Endothelial cell of umbilical vein (primary cell): ENCODE measurements around the gene SAPCD2. TPM values are rescaled to one million over a fixed set of nuclear protein-coding genes. Genes with fewer than 3 reads are reported as not detected.

ENCODE experiments used
- BruUV-seq: library from RNA; stranded (reverse); fragments of 400-500 nt; replicated peaks from 2 replicates; lab custom pipeline; 2021; lab: Mats Ljungman, UMichigan
- CTCF ChIA-PET: fragments of 300-600, 350-600 bp; sonication (Branson Sonifier 250); formaldehyde crosslinking; loops from one replicate; lab custom pipeline; 2021; ENCODE audit warnings: antibody characterized with exemption, inconsistent platforms; lab: Charles Lee
- POLR2A ChIA-PET: fragments of 300-600, 350-600 bp; sonication (Branson Sonifier 250); formaldehyde crosslinking; loops from one replicate; lab custom pipeline; 2021; ENCODE audit warnings: antibody characterized with exemption, inconsistent platforms; lab: Charles Lee
- DNase-seq: peaks from one replicate; pipeline ENCODE4 v3.0.0-alpha.2; 2011; ENCODE audit warnings: low read depth, low spot score
- FAIRE-seq: peaks from 2 replicates; lab custom pipeline; 2011; peaks lifted over from hg19 to GRCh38; lab: Jason Lieb, UNC
- H2AFZ ChIP-seq: 2 replicates; pipeline ENCODE4 v1.6.0; 2012; ENCODE audit warnings: low read depth, low read length, control low read depth, inconsistent platforms
- H3K27ac ChIP-seq: 2 replicates; pipeline ENCODE4 v1.5.1; 2011; ENCODE audit warnings: low read depth, mild to moderate bottlenecking, control low read depth, low read length, moderate library complexity; ENCODE audit not compliant: insufficient read depth
- H3K27me3 ChIP-seq, 2 experiments: 2 replicates each; pipeline versions ENCODE4 v1.6.0 to v1.6.1; 2011; ENCODE audit warnings: low read length in 2 of 2, mixed read lengths in 1 of 2; ENCODE audit not compliant: control insufficient read depth in 2 of 2, insufficient read depth in 2 of 2
- H3K36me3 ChIP-seq, 2 experiments: 2 replicates in 1 of 2; 3 replicates in 1 of 2; pipeline ENCODE4 v1.5.1; 2011; ENCODE audit warnings: low read length in 2 of 2, mild to moderate bottlenecking in 1 of 2, moderate library complexity in 1 of 2; ENCODE audit not compliant: control insufficient read depth in 2 of 2, insufficient read depth in 2 of 2; ENCODE audit errors: extremely low read depth in 1 of 2
- H3K4me1 ChIP-seq: 3 replicates; pipeline ENCODE4 v1.5.1; 2011; ENCODE audit warnings: mild to moderate bottlenecking, low read length; ENCODE audit not compliant: control insufficient read depth, insufficient read depth; ENCODE audit errors: extremely low read depth
- H3K4me2 ChIP-seq: 2 replicates; pipeline ENCODE4 v1.6.1; 2011; ENCODE audit warnings: low read length, control low read depth, mixed read lengths; ENCODE audit not compliant: insufficient read depth
- H3K4me3 ChIP-seq, 3 experiments: fragments of 200-600 bp in 1 of 3; sonication (generic), shearing (Covaris generic) in 1 of 3; replicated peaks in 1 of 3; 2 replicates each; pipeline ENCODE4 v1.5.1; 2011 to 2016; ENCODE audit warnings: control low read depth in 3 of 3, low read length in 3 of 3, mild to moderate bottlenecking in 2 of 3, inconsistent platforms in 1 of 3, low read depth in 1 of 3, moderate library complexity in 1 of 3; ENCODE audit not compliant: insufficient read depth in 1 of 3
- H3K79me2 ChIP-seq: 2 replicates; pipeline ENCODE4 v1.6.0; 2012; ENCODE audit warnings: low read length, inconsistent platforms; ENCODE audit not compliant: control insufficient read depth, insufficient read depth
- H3K9ac ChIP-seq: replicated peaks from 2 replicates; pipeline ENCODE3; 2011; ENCODE audit warnings: low read length, control low read depth; ENCODE audit not compliant: insufficient read depth; ENCODE audit errors: extremely low read depth
- H3K9me1 ChIP-seq: replicated peaks from 3 replicates; pipeline ENCODE4 v1.6.0; 2011; ENCODE audit warnings: mild to moderate bottlenecking, low read length; ENCODE audit not compliant: control insufficient read depth, insufficient read depth; ENCODE audit errors: extremely low read depth
- H3K9me3 ChIP-seq: replicated peaks from 2 replicates; pipeline ENCODE4 v1.5.1; 2012; ENCODE audit warnings: low read length, inconsistent platforms; ENCODE audit not compliant: control insufficient read depth, insufficient read depth
- H4K20me1 ChIP-seq: replicated peaks from 2 replicates; pipeline ENCODE3; 2011; ENCODE audit warnings: mild to moderate bottlenecking, low read length; ENCODE audit not compliant: control insufficient read depth, insufficient read depth; ENCODE audit errors: extremely low read depth
- EZH2 ChIP-seq: IDR thresholded peaks from 2 replicates; pipeline ENCODE4 v1.6.1; 2012; ENCODE audit warnings: borderline replicate concordance, low read depth, mild to moderate bottlenecking, moderate library complexity, low read length, inconsistent platforms; ENCODE audit not compliant: severe bottlenecking
- FOS ChIP-seq: IDR thresholded peaks from 2 replicates; pipeline ENCODE4 v1.6.1; 2011; ENCODE audit warnings: mild to moderate bottlenecking, low read length, moderate library complexity, borderline replicate concordance; ENCODE audit not compliant: insufficient read depth
- GATA2 ChIP-seq: IDR thresholded peaks from 2 replicates; pipeline ENCODE4 v1.7.0; 2011; ENCODE audit warnings: low read depth, mild to moderate bottlenecking, moderate library complexity, mixed read lengths, low read length; ENCODE audit not compliant: insufficient read length, insufficient read depth
- JUN ChIP-seq: IDR thresholded peaks from 2 replicates; pipeline ENCODE4 v1.6.1; 2011; ENCODE audit warnings: borderline replicate concordance, low read depth; ENCODE audit not compliant: insufficient read length, insufficient read depth
- MYC ChIP-seq: IDR thresholded peaks from one replicate; pipeline ENCODE4 v1.6.1; 2011; ENCODE audit warnings: mild to moderate bottlenecking, low read depth, low read length
- POLR2A ChIP-seq: IDR thresholded peaks from 2 replicates; pipeline ENCODE4 v1.6.1; 2012; ENCODE audit warnings: low read depth, mild to moderate bottlenecking, control low read depth, low read length
- POLR2AphosphoS5 ChIP-seq: IDR thresholded peaks from 2 replicates; pipeline ENCODE4 v1.6.1; 2012; ENCODE audit warnings: low read depth, mild to moderate bottlenecking, control low read depth, low read length, moderate library complexity; ENCODE audit not compliant: insufficient read depth
- dilution Hi-C: fragments of 300-500 bp; cut with MboI; formaldehyde crosslinking; loops from one replicate; pipeline ENCODE4 v1.15.0; 2019; ENCODE audit warnings: low sequenced_read_pairs; ENCODE audit not compliant: extremely low pct_ligation_motif_present
- intact Hi-C: fragments of 100-400 bp; cut with micrococcal nuclease; formaldehyde crosslinking; loops from one replicate; pipeline ENCODE4 v1.10.0; 2022
- polyA plus RNA-seq, 4 experiments: library from polyadenylated mRNA; depleted of rRNA in 3 of 4; stranded (reverse) in 3 of 4; unstranded in 1 of 4; fragments of >200 nt; gene quantifications; 2 replicates each; pipeline versions ENCODE4 v1.2.1 to v1.2.3, GENCODE V29; 2011 to 2012; ENCODE audit warnings: missing spikeins in 1 of 4
- total RNA-seq: library from RNA; stranded (reverse); gene quantifications from 2 replicates; pipeline ENCODE4 v1.2.3, GENCODE V29; 2021
- TF ChIP-seq, protein P1 (sequence below): IDR thresholded peaks from 2 replicates; pipeline ENCODE4 v1.6.1; 2011; ENCODE audit not compliant: insufficient read depth, insufficient read length
- TF ChIP-seq, protein P2 (sequence below), 2 donors: IDR thresholded peaks; 1 replicate in 1 of 2; 2 replicates in 1 of 2; pipeline ENCODE4 v1.5.1; 2011; ENCODE audit warnings: low read length in 2 of 2, mild to moderate bottlenecking in 2 of 2, moderate library complexity in 2 of 2, control low read depth in 1 of 2, inconsistent platforms in 1 of 2, low read depth in 1 of 2; ENCODE audit not compliant: insufficient read depth in 1 of 2; ENCODE audit errors: extremely low read depth in 1 of 2

SAPCD2 gene
- total and polyA plus RNA-seq, 2 donors (not counting 3 experiments of a cell fraction or from before 2014, with no cell fraction given): 11.5 to 27.8 TPM

DNA sequence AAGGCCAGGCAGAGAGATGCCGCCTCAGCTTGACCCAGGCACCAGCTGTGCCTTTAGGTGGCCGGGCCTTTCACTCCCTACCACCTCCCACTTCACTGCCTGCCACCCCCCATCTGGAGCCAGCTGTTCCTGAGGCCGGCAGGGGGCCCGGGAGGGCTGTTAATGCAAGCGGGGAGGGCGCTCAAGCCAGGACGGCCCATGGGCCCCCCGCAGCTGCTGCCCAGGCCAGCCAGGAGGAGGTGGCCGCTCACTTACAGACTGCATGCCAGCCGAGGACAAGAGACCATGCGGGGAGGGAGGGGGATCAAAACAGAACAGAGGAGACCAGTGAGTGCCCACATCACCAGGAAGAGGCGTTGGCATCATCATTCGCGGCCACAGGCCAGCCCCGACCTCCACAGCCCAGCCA lies 46.8 kb downstream of the SAPCD2 start:
- DNase-seq (no peak), FAIRE-seq (no peak)
- peaks cover 7% of the 10 kb centered on the region for H3K4me1 ChIP-seq
- H3K27ac ChIP-seq: no peak overlapping the region
- no peaks in the 10 kb centered on the region for H3K27me3 ChIP-seq
- H3K4me2 ChIP-seq: no peak overlapping the region
- H3K9me3 ChIP-seq: no peaks in the 10 kb centered on the region
- H3K9ac ChIP-seq: no peak overlapping the region
- H3K79me2 ChIP-seq: no peaks in the 10 kb centered on the region
- CTCF ChIA-PET: interaction anchor here (1.3 kb wide), 1 partner anchor 12 kb away, joined by 3 read pairs; no protein-coding TSS in a partner anchor
- intact Hi-C loops: no loop called here
- POLR2A ChIA-PET: no interaction called here
- H4K20me1 ChIP-seq: no peaks in the 10 kb centered on the region
- no peak overlapping the region for H3K4me3 ChIP-seq
- dilution Hi-C loops: no loop called here
- no peaks in the 10 kb centered on the region for H3K36me3 ChIP-seq
- TF ChIP-seq EZH2: no peak
- no peaks in the 10 kb centered on the region for H3K9me1 ChIP-seq
- H2AFZ ChIP-seq: no peak overlapping the region
- BruUV-seq: no TSS peak

DNA sequence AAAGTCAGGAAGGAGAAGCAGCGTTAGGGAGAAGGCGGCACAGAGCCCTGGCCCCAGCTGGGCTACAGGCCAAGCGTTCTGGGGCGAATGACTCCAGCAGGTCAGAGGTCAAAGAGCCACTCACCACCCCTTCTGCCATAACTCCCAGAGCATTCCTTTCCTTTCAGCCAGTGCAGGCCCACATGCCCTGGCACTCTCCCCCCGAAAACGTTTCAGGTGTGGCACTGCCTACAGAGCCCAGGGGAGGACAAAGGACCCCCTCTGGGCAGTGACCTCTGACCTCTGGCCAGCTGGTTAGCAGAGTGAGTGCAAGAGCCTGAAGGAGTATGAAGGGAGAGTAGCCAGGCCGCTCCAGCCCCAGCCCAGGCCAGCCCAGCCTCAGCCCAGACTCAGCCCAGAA lies 47.2 kb downstream of the SAPCD2 start:
- DNase-seq (no peak), FAIRE-seq (no peak)
- BruUV-seq: no TSS peak
- Histone ChIP-seq H4K20me1 (no peaks in the 10 kb centered on the region), H3K9ac (no peak overlapping the region), H3K27ac (no peak overlapping the region), H3K4me2 (no peak overlapping the region), H3K9me3 (no peaks in the 10 kb centered on the region), H3K79me2 (no peaks in the 10 kb centered on the region), H2AFZ (no peak overlapping the region), H3K4me1 (peaks cover 4% of the 10 kb centered on the region), H3K9me1 (no peaks in the 10 kb centered on the region), H3K4me3 (no peak overlapping the region), H3K36me3 (no peaks in the 10 kb centered on the region), H3K27me3 (no peaks in the 10 kb centered on the region)
- POLR2A ChIA-PET: no interaction called here
- dilution Hi-C loops: no loop called here
- intact Hi-C loops: no loop called here
- CTCF ChIA-PET: interaction anchor here (1.3 kb wide), 1 partner anchor 12 kb away, joined by 3 read pairs; no protein-coding TSS in a partner anchor
- TF ChIP-seq, protein P1, sequence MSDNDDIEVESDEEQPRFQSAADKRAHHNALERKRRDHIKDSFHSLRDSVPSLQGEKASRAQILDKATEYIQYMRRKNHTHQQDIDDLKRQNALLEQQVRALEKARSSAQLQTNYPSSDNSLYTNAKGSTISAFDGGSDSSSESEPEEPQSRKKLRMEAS: no peak
- TF ChIP-seq POLR2A (no peak), POLR2AphosphoS5 (no peak), GATA2 (no peak), JUN (no peak), EZH2 (no peak), FOS (no peak), MYC (no peak)
- TF ChIP-seq, protein P2, sequence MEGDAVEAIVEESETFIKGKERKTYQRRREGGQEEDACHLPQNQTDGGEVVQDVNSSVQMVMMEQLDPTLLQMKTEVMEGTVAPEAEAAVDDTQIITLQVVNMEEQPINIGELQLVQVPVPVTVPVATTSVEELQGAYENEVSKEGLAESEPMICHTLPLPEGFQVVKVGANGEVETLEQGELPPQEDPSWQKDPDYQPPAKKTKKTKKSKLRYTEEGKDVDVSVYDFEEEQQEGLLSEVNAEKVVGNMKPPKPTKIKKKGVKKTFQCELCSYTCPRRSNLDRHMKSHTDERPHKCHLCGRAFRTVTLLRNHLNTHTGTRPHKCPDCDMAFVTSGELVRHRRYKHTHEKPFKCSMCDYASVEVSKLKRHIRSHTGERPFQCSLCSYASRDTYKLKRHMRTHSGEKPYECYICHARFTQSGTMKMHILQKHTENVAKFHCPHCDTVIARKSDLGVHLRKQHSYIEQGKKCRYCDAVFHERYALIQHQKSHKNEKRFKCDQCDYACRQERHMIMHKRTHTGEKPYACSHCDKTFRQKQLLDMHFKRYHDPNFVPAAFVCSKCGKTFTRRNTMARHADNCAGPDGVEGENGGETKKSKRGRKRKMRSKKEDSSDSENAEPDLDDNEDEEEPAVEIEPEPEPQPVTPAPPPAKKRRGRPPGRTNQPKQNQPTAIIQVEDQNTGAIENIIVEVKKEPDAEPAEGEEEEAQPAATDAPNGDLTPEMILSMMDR (IDR thresholded peaks at IDR 0.05; ENCODE audit: extremely low read depth in 1 of 2, insufficient read depth in 1 of 2, low read depth in 1 of 2, low read length in 2 of 2): no peak
